Dedifferentiated amniotic fluid mesenchymal stem cell (primary cell): ENCODE measurements around the gene SHOX.
"Not testable (repeated sequence)": the region's sequence is repeated elsewhere in the genome, so short reads cannot be mapped to it uniquely, and the experiment has no call there.

ENCODE experiments used
- DNase-seq: peaks from one replicate; pipeline ENCODE4 v3.0.0-alpha.2; 2016; ENCODE audit errors: extremely low spot score

SHOX gene

DNA sequence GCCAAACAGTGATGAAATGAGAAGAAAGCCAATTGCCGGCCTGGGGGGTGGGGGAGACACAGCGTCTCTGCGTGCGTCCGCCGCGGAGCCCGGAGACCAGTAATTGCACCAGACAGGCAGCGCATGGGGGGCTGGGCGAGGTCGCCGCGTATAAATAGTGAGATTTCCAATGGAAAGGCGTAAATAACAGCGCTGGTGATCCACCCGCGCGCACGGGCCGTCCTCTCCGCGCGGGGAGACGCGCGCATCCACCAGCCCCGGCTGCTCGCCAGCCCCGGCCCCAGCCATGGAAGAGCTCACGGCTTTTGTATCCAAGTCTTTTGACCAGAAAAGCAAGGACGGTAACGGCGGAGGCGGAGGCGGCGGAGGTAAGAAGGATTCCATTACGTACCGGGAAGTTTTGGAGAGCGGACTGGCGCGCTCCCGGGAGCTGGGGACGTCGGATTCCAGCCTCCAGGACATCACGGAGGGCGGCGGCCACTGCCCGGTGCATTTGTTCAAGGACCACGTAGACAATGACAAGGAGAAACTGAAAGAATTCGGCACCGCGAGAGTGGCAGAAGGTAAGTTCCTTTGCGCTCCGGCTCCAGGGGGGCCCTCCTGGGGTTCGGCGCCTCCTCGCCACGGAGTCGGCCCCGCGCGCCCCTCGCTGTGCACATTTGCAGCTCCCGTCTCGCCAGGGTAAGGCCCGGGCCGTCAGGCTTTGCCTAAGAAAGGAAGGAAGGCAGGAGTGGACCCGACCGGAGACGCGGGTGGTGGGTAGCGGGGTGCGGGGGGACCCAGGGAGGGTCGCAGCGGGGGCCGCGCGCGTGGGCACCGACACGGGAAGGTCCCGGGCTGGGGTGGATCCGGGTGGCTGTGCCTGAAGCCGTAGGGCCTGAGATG, at the start of gene SHOX:
Gene SHOX, plus strand, starts transcription at position 180 of the 885 bp plus-strand sequence. Its CDS starts 107 bp downstream, at position 287.
- DNase-seq: no peak

DNA sequence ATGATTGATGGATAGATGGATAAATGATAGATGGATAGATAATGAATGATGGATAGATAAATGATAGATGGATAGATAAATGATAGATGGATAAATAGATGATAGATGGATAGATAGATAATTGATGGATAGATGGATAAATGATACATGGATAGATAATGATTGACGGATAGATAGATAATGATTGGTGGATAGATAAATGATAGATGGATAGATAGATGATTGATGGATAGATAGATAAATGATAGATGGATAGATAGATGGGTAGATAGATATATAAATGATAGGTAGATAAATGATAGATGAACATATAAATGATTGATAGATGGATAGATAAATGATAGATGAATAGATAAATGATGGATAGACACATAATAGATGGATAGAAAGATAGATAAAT, 49.5 kb upstream of the SHOX start:
- DNase-seq: no peak

DNA sequence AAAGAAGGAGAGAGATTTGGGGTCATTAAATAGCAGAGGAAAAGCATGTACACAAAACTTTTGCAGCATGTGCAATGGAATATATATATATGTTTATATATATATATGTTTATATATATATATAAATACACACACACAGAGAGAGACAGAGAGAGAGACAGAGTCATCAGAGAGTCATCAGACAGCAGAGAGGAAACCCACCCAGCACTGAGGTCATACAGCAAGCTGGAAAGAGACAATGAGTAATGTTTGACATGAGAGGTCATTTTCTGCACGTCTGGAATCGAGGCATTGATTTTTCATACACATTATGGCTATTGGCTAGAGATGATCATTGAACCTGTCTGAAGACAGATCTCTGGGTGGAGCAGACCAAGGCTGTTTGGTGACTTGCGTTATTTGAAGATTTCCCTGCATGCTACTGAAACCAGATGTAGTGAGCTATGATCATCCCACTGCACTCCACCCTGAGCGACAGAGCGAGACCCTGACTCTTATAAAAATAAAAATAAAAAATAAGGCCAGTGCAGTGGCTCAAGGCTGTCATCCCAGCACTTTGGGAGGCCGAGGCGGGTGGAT, 48.8 kb upstream of the SHOX start:
- DNase-seq: no peak

DNA sequence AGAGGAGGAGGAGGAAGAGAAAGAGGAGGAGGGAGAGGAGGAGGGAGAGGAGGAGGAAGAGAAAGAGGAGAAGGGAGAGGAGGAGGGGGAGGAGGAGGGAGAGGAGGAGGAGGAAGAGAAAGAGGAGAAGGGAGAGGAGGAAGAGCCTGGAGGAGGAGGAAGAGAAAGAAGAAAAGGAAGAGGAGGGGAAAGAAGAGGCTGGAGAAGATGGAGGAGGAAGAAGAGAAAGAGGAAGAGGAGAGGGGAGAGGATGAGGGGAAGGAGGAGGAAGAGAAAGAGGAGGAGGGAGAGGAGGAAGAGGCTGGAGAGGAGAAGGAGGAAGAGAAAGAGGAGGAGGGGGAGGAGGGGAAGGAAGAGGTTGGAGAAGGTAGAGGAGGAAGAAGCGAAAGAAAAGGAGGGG, 46.0 kb upstream of the SHOX start:
- no peak for DNase-seq

DNA sequence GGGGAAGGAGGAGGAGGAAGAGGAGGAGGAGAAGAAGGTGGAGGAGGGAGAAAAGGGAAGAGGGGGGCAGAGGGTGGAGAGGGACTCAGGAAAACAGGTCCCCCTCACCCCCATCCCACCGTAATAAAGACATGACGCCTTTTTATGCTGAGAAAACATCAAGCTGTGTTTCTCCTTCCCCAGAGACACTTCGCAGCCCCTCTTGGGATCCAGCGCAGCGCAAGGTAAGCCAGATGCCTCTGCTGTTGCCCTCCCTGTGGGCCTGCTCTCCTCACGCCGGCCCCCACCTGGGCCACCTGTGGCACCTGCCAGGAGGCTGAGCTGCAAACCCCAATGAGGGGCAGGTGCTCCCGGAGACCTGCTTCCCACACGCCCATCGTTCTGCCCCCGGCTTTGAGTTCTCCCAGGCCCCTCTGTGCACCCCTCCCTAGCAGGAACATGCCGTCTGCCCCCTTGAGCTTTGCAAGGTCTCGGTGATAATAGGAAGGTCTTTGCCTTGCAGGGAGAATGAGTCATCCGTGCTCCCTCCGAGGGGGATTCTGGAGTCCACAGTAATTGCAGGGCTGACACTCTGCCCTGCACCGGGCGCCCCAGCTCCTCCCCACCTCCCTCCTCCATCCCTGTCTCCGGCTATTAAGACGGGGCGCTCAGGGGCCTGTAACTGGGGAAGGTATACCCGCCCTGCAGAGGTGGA, 45.3 kb upstream of the SHOX start:
- no peak for DNase-seq

DNA sequence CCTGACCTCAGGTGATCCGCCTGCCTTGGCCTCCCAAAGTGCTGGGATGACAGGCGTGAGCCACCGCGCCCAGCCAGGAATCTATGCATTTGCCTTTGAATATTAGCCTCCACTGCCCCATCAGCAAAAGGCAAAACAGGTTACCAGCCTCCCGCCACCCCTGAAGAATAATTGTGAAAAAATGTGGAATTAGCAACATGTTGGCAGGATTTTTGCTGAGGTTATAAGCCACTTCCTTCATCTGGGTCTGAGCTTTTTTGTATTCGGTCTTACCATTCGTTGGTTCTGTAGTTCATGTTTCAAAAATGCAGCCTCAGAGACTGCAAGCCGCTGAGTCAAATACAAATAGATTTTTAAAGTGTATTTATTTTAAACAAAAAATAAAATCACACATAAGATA, 44.2 kb upstream of the SHOX start:
- no peak for DNase-seq

DNA sequence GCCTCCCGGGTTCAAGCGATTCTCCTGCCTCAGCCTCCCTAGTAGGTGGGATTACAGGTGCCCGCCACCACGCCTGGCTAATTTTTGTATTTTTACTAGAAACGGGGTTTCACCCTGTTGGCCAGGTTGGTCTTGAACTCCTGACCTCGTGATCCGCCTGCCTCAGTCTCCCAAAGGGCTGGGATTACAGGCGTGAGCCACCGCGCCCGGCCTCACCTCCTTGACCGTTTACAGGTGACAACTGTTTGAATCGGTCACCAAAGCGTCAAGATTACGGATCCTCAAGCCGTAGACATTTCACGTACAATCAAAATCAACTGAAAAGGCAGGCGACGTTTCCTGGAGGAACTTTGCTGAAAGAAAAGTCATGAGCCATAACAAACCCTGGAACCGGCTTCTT, 41.3 kb upstream of the SHOX start:
- not testable (repeated sequence) for DNase-seq

DNA sequence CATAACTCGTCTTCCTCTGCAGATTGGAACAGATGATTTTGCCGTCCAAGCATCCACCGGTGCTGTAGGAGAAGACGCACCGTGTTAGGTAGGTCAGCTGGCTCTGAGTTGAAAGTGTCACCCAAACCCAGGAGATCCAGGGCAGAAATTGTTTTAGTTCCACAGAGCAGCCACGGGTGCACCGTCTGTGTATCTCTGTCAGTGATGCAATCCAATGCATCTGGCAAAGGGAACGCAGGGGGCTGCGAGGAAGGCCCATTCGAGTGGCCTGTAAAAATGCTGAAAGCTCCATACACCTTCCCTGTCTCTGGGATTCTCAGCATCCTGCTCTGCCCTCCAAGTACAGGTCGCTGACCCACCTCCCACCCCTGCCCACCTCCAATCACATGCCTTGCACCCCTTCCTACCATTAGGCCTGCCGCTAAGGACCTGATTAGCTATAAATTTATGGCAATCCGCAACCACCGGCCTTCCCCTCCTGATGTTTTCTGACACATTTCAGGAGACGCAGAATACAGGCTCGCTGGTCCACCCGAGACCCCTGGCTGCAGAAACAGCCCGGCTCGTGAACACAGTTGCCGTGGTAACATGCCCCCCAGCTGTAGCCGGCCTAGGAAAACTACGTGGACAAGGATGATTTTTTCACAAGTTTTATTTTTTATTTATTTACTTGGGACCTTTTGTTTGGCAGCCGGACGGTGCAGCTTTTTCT, 39.7 kb upstream of the SHOX start:
- DNase-seq: no peak

DNA sequence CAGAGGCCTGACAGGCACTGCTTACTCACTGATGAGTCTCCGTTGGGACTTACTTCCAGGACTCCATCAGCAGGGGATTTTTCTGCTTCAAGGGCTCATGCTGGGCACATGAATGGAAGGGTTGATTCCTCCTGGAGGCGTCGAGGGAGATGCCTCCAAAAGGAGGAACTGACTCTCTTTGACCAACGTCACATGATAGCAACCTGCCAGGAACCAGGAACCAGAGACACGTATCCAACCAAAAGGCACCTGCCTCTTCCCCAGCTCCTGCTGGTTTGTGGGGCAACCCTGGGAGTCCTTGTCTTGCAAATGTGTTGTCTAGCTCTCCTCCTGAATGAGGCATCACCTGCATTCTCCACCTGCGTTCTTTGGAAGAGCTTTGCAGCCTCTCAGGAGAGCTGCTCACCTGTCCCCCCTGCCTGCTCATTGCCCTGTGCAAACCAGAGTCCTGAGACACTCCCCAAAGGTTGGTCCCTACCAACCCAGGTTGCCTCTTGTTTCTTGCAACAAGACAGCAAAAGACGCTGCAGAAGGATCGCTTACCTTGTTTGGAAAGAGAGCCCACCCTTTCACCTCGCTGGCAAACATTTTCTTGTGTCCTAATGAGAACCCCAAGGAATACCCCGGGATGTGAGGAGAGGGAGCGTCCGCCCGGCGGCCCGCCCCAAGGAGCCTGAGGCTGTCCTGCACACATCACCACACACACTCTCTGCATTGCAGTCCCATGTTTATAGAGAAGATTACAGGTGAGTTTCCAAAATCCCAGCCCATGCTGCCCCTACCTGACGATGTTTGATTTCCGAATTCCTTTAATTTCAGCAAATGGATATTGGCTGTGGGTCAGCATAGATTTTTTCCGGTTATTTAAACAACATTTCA, 30.5 kb upstream of the SHOX start:
- DNase-seq: no peak

DNA sequence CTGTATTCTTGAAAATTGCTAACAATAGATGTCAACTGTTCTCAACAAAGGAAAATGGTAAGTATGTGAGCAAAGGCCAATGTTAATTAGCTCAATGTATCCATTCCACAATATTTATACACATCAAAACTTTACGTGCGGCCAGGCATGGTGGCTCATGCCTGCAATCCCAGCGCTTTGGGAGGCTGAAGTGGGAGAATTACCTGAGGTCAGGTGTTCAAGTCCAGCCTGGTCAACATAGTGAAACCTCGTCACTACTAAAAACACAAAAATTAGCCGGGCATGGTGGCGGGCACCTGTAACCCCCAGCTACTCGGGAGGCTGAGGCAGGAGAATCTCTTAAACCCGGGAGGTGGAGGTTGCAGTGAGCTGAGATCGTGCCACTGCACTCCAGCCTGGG, 27.6 kb upstream of the SHOX start:
- DNase-seq: not testable (repeated sequence)

DNA sequence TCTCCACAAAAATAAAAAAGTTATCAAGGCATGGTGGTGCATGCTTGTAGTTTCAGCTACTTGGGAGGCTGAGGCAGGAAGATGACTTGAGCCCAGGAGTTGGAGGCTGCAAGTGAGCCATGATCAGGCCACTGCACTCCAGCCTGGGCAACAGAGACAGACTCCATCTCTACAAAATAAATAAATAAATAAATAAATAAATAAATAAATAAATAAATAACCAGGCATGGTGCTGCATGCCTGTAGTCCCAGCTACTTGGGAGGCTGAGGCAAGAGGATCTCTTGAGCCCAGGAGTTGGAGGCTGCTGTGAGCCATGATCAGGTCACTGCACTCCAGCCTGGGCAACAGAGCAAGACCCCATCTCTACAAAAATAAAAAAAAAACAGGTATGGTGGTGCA, 26.0 kb upstream of the SHOX start:
- DNase-seq: not testable (repeated sequence)

DNA sequence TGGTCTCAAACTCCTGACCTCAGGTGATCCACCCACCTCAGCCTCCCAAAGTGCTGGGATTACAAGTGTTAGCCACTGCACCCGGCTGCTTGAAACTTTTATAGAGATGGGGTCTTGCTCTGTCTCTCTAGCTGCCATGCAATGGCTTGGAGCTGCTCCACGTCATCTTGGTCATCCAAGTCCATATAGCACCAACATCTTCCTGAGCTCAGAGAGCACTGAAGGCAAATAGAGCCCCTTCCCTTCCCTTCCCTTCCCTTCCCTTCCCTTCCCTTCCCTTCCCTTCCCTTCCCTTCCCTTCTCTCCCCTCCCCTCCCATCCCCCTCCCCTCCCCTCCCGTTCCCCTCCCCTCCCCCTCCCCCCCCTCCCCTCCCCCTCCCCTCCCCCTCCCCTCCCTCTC, 22.5 kb upstream of the SHOX start:
- not testable (repeated sequence) for DNase-seq

DNA sequence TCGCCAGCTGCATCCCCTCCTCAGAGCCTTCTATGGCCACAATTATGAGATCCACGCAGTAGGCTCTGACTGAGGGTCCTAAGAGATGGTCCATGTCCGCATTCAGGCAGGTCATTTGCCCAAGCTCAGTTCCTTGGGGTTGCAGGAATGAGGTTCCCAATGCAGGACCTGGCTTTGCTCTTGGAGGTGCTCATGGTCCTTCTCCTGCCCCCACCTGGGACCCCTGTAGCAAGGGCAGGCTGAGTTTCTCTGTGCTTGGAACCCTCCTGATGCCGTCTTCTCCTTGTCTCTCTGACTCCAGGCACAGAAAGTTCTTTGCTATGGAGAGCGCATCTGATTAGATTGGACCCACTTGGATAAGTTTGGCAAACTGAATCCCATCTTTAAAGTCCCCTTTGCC, 16.5 kb upstream of the SHOX start:
- DNase-seq: no peak

DNA sequence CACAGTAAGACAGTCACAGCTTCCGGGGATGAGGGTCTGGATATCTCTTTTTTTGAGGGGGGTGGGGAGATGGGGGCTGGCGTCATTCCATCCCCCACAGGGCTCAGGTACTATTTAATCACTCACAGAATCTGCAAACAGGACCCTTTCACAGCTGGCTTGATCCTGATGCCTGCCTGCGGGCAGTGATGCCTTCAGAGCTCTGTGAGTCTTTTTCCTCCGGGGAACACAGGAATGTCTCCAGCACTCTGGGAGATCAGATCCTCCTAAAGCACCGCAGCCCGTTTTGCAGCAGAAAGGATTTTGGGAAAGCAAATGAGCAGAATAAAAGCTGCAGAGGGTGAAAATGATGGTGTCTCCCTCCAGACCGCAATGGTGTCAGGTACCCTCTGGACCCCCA, 13.2 kb upstream of the SHOX start:
- DNase-seq: no peak

DNA sequence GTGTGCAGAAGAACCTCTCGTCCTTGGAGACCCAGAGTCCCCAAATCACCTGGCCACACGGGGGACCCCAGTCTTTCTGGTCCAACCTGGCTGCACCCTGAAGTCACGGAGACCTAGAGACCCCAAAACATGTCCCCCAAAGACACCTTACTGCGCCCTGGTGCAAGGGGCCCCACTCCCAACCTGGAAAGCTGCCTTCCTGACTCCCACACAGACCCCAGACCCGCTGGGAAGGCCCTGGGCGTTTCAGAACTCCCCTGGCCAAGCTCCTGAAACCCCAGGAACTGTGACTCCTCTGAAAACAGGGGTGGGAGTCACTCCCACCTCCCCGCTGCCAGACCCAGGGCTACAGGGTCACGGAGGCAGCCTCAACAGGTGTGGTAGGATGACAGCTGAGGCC, 12.7 kb upstream of the SHOX start:
- DNase-seq: no peak

DNA sequence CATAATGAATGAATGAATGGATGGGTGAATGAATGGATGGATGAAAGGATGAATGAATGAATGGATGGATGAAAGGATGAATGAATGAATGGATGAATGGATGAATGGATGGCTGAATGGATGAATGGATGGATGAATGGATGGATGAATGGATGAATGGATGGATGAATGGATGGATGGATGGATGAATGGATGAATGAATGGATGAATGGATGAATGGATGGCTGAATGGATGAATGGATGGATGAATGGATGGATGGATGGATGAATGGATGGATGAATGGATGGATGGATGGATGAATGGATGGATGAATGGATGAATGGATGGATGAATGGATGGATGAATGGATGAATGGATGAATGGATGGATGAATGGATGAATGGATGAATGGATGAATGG, 12.3 kb upstream of the SHOX start:
- DNase-seq: not testable (repeated sequence)

DNA sequence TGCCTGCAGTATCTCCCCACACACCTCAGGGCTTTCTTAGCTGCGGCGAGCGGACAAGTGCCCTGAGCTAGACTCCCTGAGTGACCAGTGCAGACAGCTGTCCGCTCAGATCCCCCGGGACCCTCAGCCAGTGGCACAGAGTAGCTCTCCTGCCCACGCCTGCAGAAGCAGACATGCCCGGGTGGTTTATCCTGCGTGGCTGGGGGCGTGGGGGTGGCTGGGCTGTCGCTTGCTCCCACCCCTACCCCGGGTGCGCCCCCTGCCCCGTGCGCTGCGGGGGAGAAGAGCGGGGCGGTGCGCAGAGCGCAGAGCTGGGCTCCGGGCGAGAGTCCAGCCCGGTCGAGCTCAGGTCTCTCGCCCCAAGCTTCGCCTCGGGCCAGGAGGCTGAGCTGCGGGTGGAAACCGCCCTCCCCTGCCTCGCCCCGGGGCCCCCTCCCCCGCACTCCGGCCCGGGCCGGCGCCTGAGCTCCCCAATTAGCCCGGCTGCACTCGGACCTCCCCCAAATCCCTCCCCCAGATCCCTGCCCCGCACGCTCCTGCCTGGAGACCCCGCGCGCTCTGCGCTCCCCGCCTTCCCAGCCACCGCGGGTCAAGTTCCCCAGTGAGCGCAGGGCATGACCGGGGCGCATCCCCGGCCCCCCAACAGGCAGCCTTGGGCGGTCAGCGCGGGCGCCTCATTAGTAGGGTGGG, 11.7 kb upstream of the SHOX start:
- DNase-seq: no peak

DNA sequence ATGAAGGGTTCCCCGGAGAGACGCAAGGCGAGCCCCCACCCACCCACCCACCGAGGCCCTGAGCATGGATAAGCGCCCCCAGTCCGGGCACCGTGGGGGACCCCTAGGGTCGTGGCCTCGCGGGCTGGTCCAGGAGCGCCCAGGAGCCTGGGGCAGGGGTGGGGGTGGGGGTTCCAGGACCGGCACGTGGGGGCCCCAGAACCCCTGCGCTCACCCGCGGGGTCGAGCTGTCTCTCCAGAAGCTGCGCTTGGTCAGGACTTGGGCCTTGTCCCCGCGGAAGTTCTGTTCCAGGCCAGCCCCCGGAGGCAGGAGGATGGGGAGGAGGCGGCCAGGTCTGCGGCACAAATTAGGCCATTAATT, 11.2 kb upstream of the SHOX start:
- DNase-seq: no peak

DNA sequence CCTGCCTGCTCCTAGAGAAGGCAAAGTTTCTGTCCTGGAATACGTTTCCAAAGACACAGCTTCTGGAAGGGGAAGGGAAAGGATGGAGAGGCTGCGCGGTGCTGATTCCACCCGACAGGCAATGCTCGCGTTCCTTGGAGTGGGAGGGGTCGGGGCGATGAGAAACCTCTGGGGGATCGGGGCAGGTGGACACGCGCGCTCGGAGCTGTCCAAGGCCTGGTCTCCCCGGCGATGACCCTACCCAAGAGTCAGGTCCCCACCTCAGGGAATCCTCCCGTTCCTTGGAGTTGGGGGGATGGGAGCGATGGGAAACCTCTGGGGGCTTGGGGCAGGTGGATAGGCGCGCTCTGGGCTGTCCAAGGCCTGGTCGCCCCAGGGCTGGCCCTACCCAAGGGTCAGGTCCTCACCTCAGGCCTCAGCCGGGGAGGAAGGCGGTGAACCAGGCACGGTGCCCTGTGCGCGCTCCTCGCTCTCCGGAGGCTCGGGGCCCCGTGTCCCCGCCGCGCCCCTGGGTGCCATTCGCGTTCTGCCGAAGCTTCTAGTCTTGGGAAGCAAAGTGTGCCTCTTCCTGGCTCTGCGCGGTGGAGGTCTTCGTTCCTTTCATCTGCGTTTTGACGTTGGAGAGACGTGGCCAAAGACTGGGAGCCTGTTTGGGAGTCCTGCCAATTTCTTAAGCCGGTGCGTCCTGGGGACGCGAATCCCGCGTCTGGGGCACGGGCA, 10.6 kb upstream of the SHOX start:
- DNase-seq: no peak
